T-cell (primary cell): Measurements from ENCODE around the gene ASCL2. TPM values are rescaled to one million over a fixed set of nuclear protein-coding genes. Genes with fewer than 3 reads are reported as not detected.

Experiments used
- ATAC-seq, 4 experiments: fragments of 200-7000 bp in 3 of 4; fragments of 150-1000 bp in 1 of 4; cut with Tn5 transposase; replicated peaks in 1 of 4; 1 replicate in 3 of 4; 2 replicates in 1 of 4; pipeline ENCODE4 v1.10.0; 2021; ENCODE audit warnings: moderate library complexity in 3 of 4, mild to moderate bottlenecking in 2 of 4, moderate number of reproducible peaks in 1 of 4
- CTCF ChIA-PET, 2 donors: fragments of 300-600 bp; sonication (Branson Sonifier 250); formaldehyde crosslinking; loops; one replicate each; lab custom pipeline; 2022; ENCODE audit warnings: antibody characterized with exemption in 2 of 2; lab: Charles Lee
- POLR2A ChIA-PET, 2 donors: fragments of 300-600 bp; sonication (Branson Sonifier 250); formaldehyde crosslinking; loops; one replicate each; lab custom pipeline; 2022; ENCODE audit warnings: antibody characterized with exemption in 2 of 2; lab: Charles Lee
- DNase-seq, 35 experiments: peaks; one replicate each; pipeline versions ENCODE4 v3.0.0 to v3.0.0-alpha.2; 2013 to 2023
- H3K27ac ChIP-seq: one replicate; pipeline ENCODE4 v1.5.1; 2013; ENCODE audit warnings: low read length
- H3K27me3 ChIP-seq, 2 experiments: replicated peaks in 1 of 2; 1 replicate in 1 of 2; 2 replicates in 1 of 2; pipeline versions ENCODE4 v1.6.1 to v1.7.0; 2013; ENCODE audit warnings: low read length in 1 of 2, mixed read lengths in 1 of 2; ENCODE audit not compliant: control insufficient read depth in 2 of 2, insufficient read depth in 2 of 2; ENCODE audit errors: extremely low read depth in 1 of 2
- H3K36me3 ChIP-seq, 2 donors: 1 replicate in 1 of 2; 2 replicates in 1 of 2; pipeline versions ENCODE4 v1.6.1 to v1.7.0; 2013; ENCODE audit warnings: low read length in 1 of 2; ENCODE audit not compliant: control insufficient read depth in 2 of 2, insufficient read depth in 1 of 2; ENCODE audit errors: extremely low read depth in 1 of 2
- H3K4me1 ChIP-seq, 2 experiments: 1 replicate in 1 of 2; 2 replicates in 1 of 2; pipeline versions ENCODE4 v1.6.1 to v1.7.0; 2013; ENCODE audit warnings: low read length in 2 of 2, mixed read lengths in 1 of 2; ENCODE audit not compliant: insufficient read depth in 2 of 2, control insufficient read depth in 1 of 2; ENCODE audit errors: extremely low read depth in 1 of 2
- H3K4me3 ChIP-seq, 2 donors: 1 replicate in 1 of 2; 2 replicates in 1 of 2; pipeline versions ENCODE4 v1.5.1 to v1.7.0; 2013; ENCODE audit warnings: mild to moderate bottlenecking in 2 of 2, low read length in 1 of 2, moderate library complexity in 1 of 2; ENCODE audit not compliant: control insufficient read depth in 1 of 2; ENCODE audit errors: extremely low read depth in 1 of 2
- H3K9me3 ChIP-seq: 2 replicates; pipeline ENCODE4 v1.7.0; 2013
- H3K27ac Mint-ChIP-seq, 2 donors: one replicate each; pipeline ENCODE4 v1.8.0; 2020 to 2021; ENCODE audit warnings: mild to moderate bottlenecking in 2 of 2, mixed read lengths in 2 of 2
- H3K27me3 Mint-ChIP-seq, 2 donors: one replicate each; pipeline ENCODE4 v1.8.0; 2021 to 2022; ENCODE audit warnings: mixed read lengths in 2 of 2
- H3K36me3 Mint-ChIP-seq: one replicate; pipeline ENCODE4 v1.8.0; 2021; ENCODE audit warnings: mixed read lengths
- H3K4me1 Mint-ChIP-seq, 3 donors: one replicate each; pipeline ENCODE4 v1.8.0; 2020 to 2022; ENCODE audit warnings: mixed read lengths in 3 of 3, mild to moderate bottlenecking in 1 of 3
- H3K4me3 Mint-ChIP-seq, 3 donors: one replicate each; pipeline ENCODE4 v1.8.0; 2020 to 2022; ENCODE audit warnings: mild to moderate bottlenecking in 3 of 3, mixed read lengths in 3 of 3, moderate library complexity in 3 of 3
- H3K9me3 Mint-ChIP-seq, 3 donors: one replicate each; pipeline ENCODE4 v1.8.0; 2020 to 2022; ENCODE audit warnings: mixed read lengths in 3 of 3
- WGBS: methylation state at CpG from one replicate; pipeline ENCODE4 v1.1.5; 2013; ENCODE audit warnings: missing lambda C conversion rate; ENCODE audit not compliant: insufficient coverage; 5-methylcytosine and 5-hydroxymethylcytosine counted together
- total RNA-seq, 35 experiments: library from RNA in 6 of 35; stranded (reverse) in 6 of 35; fragments of 120-200 nt in 1 of 35; gene quantifications; one replicate each; pipeline versions ENCODE4 v1.2.1 to v1.2.4 and lab custom pipeline; 2013 to 2026

Gene ASCL2
- total RNA-seq, 5 donors from 2014 or later (not counting 1 experiment from before 2014, with no cell fraction given) = 0.29 to 1.3 (median 0.51) TPM

- DNase-seq (no peak), ATAC-seq (no peak)
- Histone ChIP-seq H3K4me1 (no peaks in the 10 kb centered on the region), H3K4me3 (no peak overlapping the region), H3K9me3 (no peaks in the 10 kb centered on the region), H3K27me3 (peaks cover 0 to 13% of the 10 kb centered on the region in 2 experiments), H3K27ac (no peak overlapping the region), H3K36me3 (no peaks in the 10 kb centered on the region)
- WGBS = 87% methylated on average over 3 of the region's 12 CpGs
- H3K27me3 Mint-ChIP-seq = no peaks in the 10 kb centered on the region
- ChIA-PET CTCF (no interaction called here), POLR2A (no interaction called here)
- H3K9me3 Mint-ChIP-seq = no peaks in the 10 kb centered on the region
- no peak overlapping the region for H3K4me3 Mint-ChIP-seq
- H3K4me1 Mint-ChIP-seq = peaks cover 0 to 3% (median 1%) of the 10 kb centered on the region in 3 donors
- no peak overlapping the region for H3K27ac Mint-ChIP-seq
- no peaks in the 10 kb centered on the region for H3K36me3 Mint-ChIP-seq
Observed at GRCh38 chr11:2259897-2260451, 10.4 kb downstream of the ASCL2 start.

DNA sequence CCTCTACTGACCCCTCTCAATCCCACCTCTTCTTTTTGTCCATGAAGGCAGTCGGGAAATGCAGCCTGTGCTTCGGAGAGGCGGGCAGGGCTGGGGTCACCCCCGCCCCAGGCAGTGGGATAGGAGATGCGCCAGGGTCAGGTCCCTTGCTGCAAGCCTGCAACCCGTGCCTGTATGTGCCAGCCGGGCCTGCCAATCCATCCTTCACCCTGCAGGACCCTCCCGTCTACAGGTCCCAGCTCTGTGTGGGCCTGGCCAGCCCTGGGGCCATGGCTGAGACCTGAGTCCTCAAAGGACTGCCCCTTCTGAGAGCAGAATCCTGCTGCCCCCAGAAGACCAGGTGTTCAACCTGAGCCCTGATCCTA lies 10.9 kb downstream of the ASCL2 start:
- no peaks in the 10 kb centered on the region for H3K36me3 Mint-ChIP-seq
- 83% methylated on average over 8 of the region's 8 CpGs for WGBS
- H3K4me3 Mint-ChIP-seq = no peak overlapping the region
- H3K27me3 Mint-ChIP-seq = no peaks in the 10 kb centered on the region
- Histone ChIP-seq H3K4me1 (no peaks in the 10 kb centered on the region), H3K27me3 (peaks cover 0 to 13% of the 10 kb centered on the region in 2 experiments), H3K4me3 (no peak overlapping the region), H3K36me3 (no peaks in the 10 kb centered on the region), H3K27ac (no peak overlapping the region), H3K9me3 (no peaks in the 10 kb centered on the region)
- DNase-seq (no peak), ATAC-seq (no peak)
- no peak overlapping the region for H3K27ac Mint-ChIP-seq
- no peaks in the 10 kb centered on the region for H3K4me1 Mint-ChIP-seq
- no peaks in the 10 kb centered on the region for H3K9me3 Mint-ChIP-seq
- ChIA-PET CTCF (no interaction called here), POLR2A (no interaction called here)

DNA sequence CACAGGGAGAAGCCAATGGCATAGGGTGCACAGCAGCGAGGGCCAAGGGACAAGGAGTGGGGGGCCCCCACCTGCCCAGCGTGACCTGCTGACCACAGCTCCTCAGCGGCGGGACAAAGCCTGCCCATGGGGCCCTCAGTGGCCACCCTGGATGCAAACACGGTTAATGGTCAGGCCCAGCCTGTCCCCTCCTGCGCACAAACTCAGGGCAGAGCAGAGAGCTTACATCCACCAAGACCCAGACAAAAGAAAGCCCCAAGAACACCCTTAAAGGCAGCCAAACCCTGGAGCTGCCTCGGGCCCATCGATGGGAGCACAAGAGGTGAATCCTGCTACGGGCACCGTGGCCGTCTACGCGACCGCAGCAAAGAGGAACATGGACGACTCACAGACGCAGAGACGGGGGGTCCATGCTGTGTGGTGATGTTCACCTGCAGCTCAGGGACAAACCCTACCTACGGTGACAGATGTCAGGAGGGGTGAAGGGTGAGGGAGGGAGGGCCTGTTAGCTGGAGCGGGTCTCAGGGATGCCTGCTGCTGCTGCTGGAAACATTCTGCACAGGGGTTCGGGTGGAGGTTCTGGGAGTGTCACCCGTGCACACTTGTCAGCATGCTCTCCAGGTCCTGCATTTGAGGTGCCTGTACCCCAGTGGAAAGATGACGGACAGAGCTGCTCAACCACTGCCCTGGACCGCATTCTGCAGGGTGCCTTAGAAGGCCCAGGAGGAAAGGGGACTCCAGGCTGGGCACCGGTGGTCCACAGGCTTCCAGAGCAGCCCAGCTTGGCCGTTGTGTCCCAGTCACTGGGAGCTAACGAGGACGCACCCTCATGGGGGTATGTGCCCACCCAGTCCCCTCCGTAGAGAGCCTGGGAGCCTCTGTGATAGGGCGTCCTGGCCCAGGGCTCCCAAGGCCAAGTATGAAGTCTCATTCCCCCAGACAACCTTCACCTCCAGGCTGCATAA lies 11.6 kb downstream of the ASCL2 start:
- no peak overlapping the region for H3K4me3 ChIP-seq
- Mint-ChIP-seq H3K4me1 (no peaks in the 10 kb centered on the region), H3K4me3 (no peak overlapping the region), H3K36me3 (no peaks in the 10 kb centered on the region), H3K27me3 (no peaks in the 10 kb centered on the region), H3K27ac (no peak overlapping the region), H3K9me3 (peaks cover 0 to 3% (median 0%) of the 10 kb centered on the region in 3 donors)
- ChIA-PET CTCF (interaction anchor here in 1 of 2 donors (0.5 kb wide), 1 partner anchor 427 kb away, joined by 6 read pairs; no protein-coding TSS in a partner anchor), POLR2A (no interaction called here)
- DNase-seq (no peak), ATAC-seq (no peak)
- H3K9me3 ChIP-seq = no peaks in the 10 kb centered on the region
- no peaks in the 10 kb centered on the region for H3K4me1 ChIP-seq
- H3K36me3 ChIP-seq = no peaks in the 10 kb centered on the region
- WGBS = 87% methylated on average over 25 of the region's 29 CpGs
- H3K27ac ChIP-seq = no peak overlapping the region
- H3K27me3 ChIP-seq = peaks cover 0 to 13% of the 10 kb centered on the region in 2 experiments

- ATAC-seq (no peak), DNase-seq (no peak)
- Mint-ChIP-seq H3K4me1 (no peaks in the 10 kb centered on the region), H3K4me3 (no peak overlapping the region), H3K36me3 (no peaks in the 10 kb centered on the region), H3K27ac (no peak overlapping the region), H3K27me3 (no peaks in the 10 kb centered on the region), H3K9me3 (peaks cover 0 to 3% (median 0%) of the 10 kb centered on the region in 3 donors)
- no peak overlapping the region for H3K4me3 ChIP-seq
- ChIA-PET POLR2A (no interaction called here), CTCF (no interaction called here)
- 91% methylated on average over 21 of the region's 31 CpGs for WGBS
- H3K27me3 ChIP-seq = peaks cover 0 to 13% of the 10 kb centered on the region in 2 experiments
- no peak overlapping the region for H3K27ac ChIP-seq
- no peaks in the 10 kb centered on the region for H3K9me3 ChIP-seq
- H3K4me1 ChIP-seq = no peaks in the 10 kb centered on the region
- no peaks in the 10 kb centered on the region for H3K36me3 ChIP-seq
Observed at GRCh38 chr11:2256951-2257700, 13.3 kb downstream of the ASCL2 start.

GRCh38 chr11:2256293-2256913 lies 14.0 kb downstream of the ASCL2 start:
- Histone ChIP-seq H3K27ac (no peak overlapping the region), H3K4me3 (no peak overlapping the region), H3K4me1 (no peaks in the 10 kb centered on the region), H3K9me3 (no peaks in the 10 kb centered on the region), H3K27me3 (peaks cover 0 to 13% of the 10 kb centered on the region in 2 experiments), H3K36me3 (no peaks in the 10 kb centered on the region)
- POLR2A ChIA-PET = no interaction called here
- H3K4me1 Mint-ChIP-seq = no peaks in the 10 kb centered on the region
- WGBS = 69% methylated on average over 11 of the region's 14 CpGs
- CTCF ChIA-PET = no interaction called here
- H3K27ac Mint-ChIP-seq = no peak overlapping the region
- no peaks in the 10 kb centered on the region for H3K36me3 Mint-ChIP-seq
- ATAC-seq (no peak), DNase-seq (no peak)
- peaks cover 0 to 3% (median 0%) of the 10 kb centered on the region in 3 donors for H3K9me3 Mint-ChIP-seq
- H3K27me3 Mint-ChIP-seq = no peaks in the 10 kb centered on the region
- H3K4me3 Mint-ChIP-seq = no peak overlapping the region

GRCh38 chr11:2252018-2252417 lies 18.4 kb downstream of the ASCL2 start:
- H3K4me3 Mint-ChIP-seq = no peak overlapping the region
- CTCF ChIA-PET = no interaction called here
- no peaks in the 10 kb centered on the region for H3K36me3 Mint-ChIP-seq
- peaks cover 0 to 6% of the 10 kb centered on the region in 2 donors for H3K27me3 Mint-ChIP-seq
- POLR2A ChIA-PET = no interaction called here
- ATAC-seq (no peak), DNase-seq (no peak)
- peaks cover 0 to 3% (median 0%) of the 10 kb centered on the region in 3 donors for H3K9me3 Mint-ChIP-seq
- no peak overlapping the region for H3K27ac Mint-ChIP-seq
- Histone ChIP-seq H3K27me3 (peaks cover 0 to 21% of the 10 kb centered on the region in 2 experiments), H3K9me3 (no peaks in the 10 kb centered on the region), H3K4me1 (no peaks in the 10 kb centered on the region), H3K36me3 (no peaks in the 10 kb centered on the region), H3K27ac (no peak overlapping the region), H3K4me3 (no peak overlapping the region)
- 89% methylated on average over 1 of the region's 6 CpGs for WGBS
- no peaks in the 10 kb centered on the region for H3K4me1 Mint-ChIP-seq
